Ovary (tissue), 9 donors: Measurements from ENCODE around the gene ZNF586. TPM values are rescaled to one million over a fixed set of nuclear protein-coding genes. Genes with fewer than 3 reads are reported as not detected.

Source experiments
- DNase-seq, 5 donors: peaks; one replicate each; pipeline ENCODE4 v3.0.0-alpha.2; 2019 to 2020
- H3K27ac ChIP-seq, 2 donors: fragments of 200-600 bp; one replicate each; pipeline versions ENCODE4 v1.5.1 to v1.8.0; 2019 to 2022
- H3K27me3 ChIP-seq: fragments of 200-600 bp; one replicate; pipeline ENCODE4 v1.8.0; 2022
- H3K36me3 ChIP-seq: fragments of 200-600 bp; sonication (generic); one replicate; pipeline ENCODE4 v1.5.1; 2019
- H3K4me1 ChIP-seq: one replicate; pipeline ENCODE4 v1.8.1; 2013; ENCODE audit warnings: mild to moderate bottlenecking, moderate library complexity; ENCODE audit not compliant: insufficient read depth
- H3K4me3 ChIP-seq: fragments of 200-600 bp; sonication (generic); one replicate; pipeline ENCODE4 v1.5.1; 2017
- H3K9me3 ChIP-seq, 2 donors: fragments of 200-600 bp in 1 of 2; sonication (generic) in 1 of 2; one replicate each; pipeline versions ENCODE4 v1.5.1 to v1.8.1; 2013 to 2019; ENCODE audit warnings: mild to moderate bottlenecking in 1 of 2, moderate library complexity in 1 of 2
- CTCF ChIP-seq, 3 donors: fragments of 450-650 bp in 2 of 3; fragments of 200-600 bp in 1 of 3; IDR thresholded peaks; one replicate each; pipeline versions ENCODE4 v1.5.1 to v1.8.0; 2016 to 2022; ENCODE audit warnings: antibody characterized with exemption in 3 of 3, mild to moderate bottlenecking in 1 of 3
- EP300 ChIP-seq: sonication (generic); formaldehyde crosslinking; IDR thresholded peaks from one replicate; pipeline ENCODE4 v1.6.1; 2017; ENCODE audit warnings: antibody characterized with exemption
- POLR2A ChIP-seq: fragments of 450-650 bp; IDR thresholded peaks from one replicate; pipeline ENCODE4 v1.6.1; 2017; ENCODE audit warnings: antibody characterized with exemption, mild to moderate bottlenecking, moderate library complexity
- WGBS, 3 donors: extraction: QIAGEN DNeasy Blood & Tissue Kit in 1 of 3; methylation state at CpG; one replicate each; pipeline versions ENCODE4 v1.1.5 to v1.1.7; 2013 to 2017; 5-methylcytosine and 5-hydroxymethylcytosine counted together
- intact Hi-C, 4 donors: fragments of 100-400 bp; cut with DNase I; formaldehyde crosslinking; loops; one replicate each; pipeline versions ENCODE4 v1.11.0 to v1.15.1; 2022 to 2023
- polyA plus RNA-seq, 2 donors: library from polyadenylated mRNA; stranded (reverse); fragments of 200-250 nt in 1 of 2; fragments of 350-450 nt in 1 of 2; fragmentation: Illumina TruSeq in 1 of 2; extraction: RNeasy Lipid Tissue Mini Kit (QIAGEN cat#74804) in 1 of 2; gene quantifications; one replicate each; pipeline ENCODE4 v1.2.3, GENCODE V29; 2013 to 2014
- total RNA-seq, 7 donors: library from RNA; depleted of rRNA in 2 of 7; stranded (reverse); fragments of >200 nt in 2 of 7; fragmentation: NEBNext Ultra II Directional in 3 of 7; extraction: Animal tissue kit (Norgen Biotek cat#: 25700) in 3 of 7; gene quantifications; one replicate each; pipeline versions ENCODE4 v1.1.0 to v1.2.4, GENCODE V29; 2016 to 2023
- donor health status: DM: no; HTN: no; CAD: no; lungs with moderate emphysema.
- donor health status: DM: no; HTN: no; CAD: no.
- donor health status: Bipolar disorder and iron deficiency.
- donor health status: DM: yes; HTN: yes; CAD: no.
- donor health status: DM: no; HTN: no; CAD: no.
- donor health status: DM: yes; HTN: yes; CAD: no.

The ZNF586 gene
- total and polyA plus RNA-seq, 9 donors, result 7.9 to 21.7 (median 16.7) TPM

- Histone ChIP-seq H3K27me3 (no peaks in the 10 kb centered on the region), H3K4me3 (peak within 1 kb of the TSS; percentile 74), H3K27ac (peak within 1 kb of the TSS; percentile 40 to 46), H3K36me3 (peaks cover under 1% of the 10 kb centered on the region), H3K4me1 (peaks cover 6% of the 10 kb centered on the region), H3K9me3 (peaks cover 17 to 42% of the 10 kb centered on the region in 2 donors)
- TF ChIP-seq CTCF (IDR thresholded peaks at IDR 0.05) (no peak), EP300 (no peak), POLR2A (no peak)
- intact Hi-C loops, result loop anchor here in 1 of 4 donors (10.0 kb wide), 1 partner anchor 408 kb away; the partner anchor contains the start of gene ZNF329
- peak; percentile 78 to 84 (median 81) for DNase-seq
- 1 to 3% (median 2%) methylated on average over 51 of the region's 51 CpGs for WGBS, 3 donors
Observed at GRCh38 chr19:57746580-57747471, 22.6 kb upstream of the ZNF586 start, which contains the start of gene ZNF776. TSS of gene ZNF776 (plus strand) at chr19:57746815. CDS start at chr19:57747059, 244 bp downstream.

- Histone ChIP-seq H3K9me3 (peaks cover 20 to 48% of the 10 kb centered on the region in 2 donors), H3K36me3 (peaks cover 7% of the 10 kb centered on the region), H3K4me3 (peak overlapping the region; percentile 74), H3K27ac (no peak overlapping the region), H3K4me1 (peaks cover 6% of the 10 kb centered on the region), H3K27me3 (no peaks in the 10 kb centered on the region)
- intact Hi-C loops, result loop anchor here in 1 of 4 donors (10.0 kb wide), 1 partner anchor 407 kb away; the partner anchor contains the start of gene ZNF329
- 38 to 41% (median 41%) methylated on average over 6 of the region's 6 CpGs for WGBS, 3 donors
- TF ChIP-seq POLR2A (no peak), EP300 (no peak), CTCF (IDR thresholded peaks at IDR 0.05) (no peak)
- DNase-seq, result no peak
Observed at GRCh38 chr19:57747472-57747807, 22.0 kb upstream of the ZNF586 start.

GRCh38 chr19:57748029-57748428 lies 21.4 kb upstream of the ZNF586 start:
- Histone ChIP-seq H3K4me1 (peaks cover 6% of the 10 kb centered on the region), H3K27me3 (no peaks in the 10 kb centered on the region), H3K4me3 (no peak overlapping the region), H3K36me3 (peaks cover 11% of the 10 kb centered on the region), H3K27ac (no peak overlapping the region), H3K9me3 (peaks cover 26 to 54% of the 10 kb centered on the region in 2 donors)
- TF ChIP-seq POLR2A (no peak), EP300 (no peak), CTCF (IDR thresholded peaks at IDR 0.05) (no peak)
- DNase-seq, result no peak
- 95 to 98% (median 97%) methylated on average over 3 of the region's 3 CpGs for WGBS, 3 donors
- intact Hi-C loops, result loop anchor here in 1 of 4 donors (10.0 kb wide), 1 partner anchor 407 kb away; the partner anchor contains the start of gene ZNF329

- no peaks in the 10 kb centered on the region for H3K4me1 ChIP-seq
- TF ChIP-seq POLR2A (no peak), CTCF (IDR thresholded peaks at IDR 0.05) (no peak), EP300 (no peak)
- no peaks in the 10 kb centered on the region for H3K27me3 ChIP-seq
- H3K4me3 ChIP-seq, result no peak overlapping the region
- H3K9me3 ChIP-seq, result peaks cover 33 to 93% of the 10 kb centered on the region in 2 donors
- H3K27ac ChIP-seq, result no peak overlapping the region
- DNase-seq, result no peak
- intact Hi-C loops, result no loop called here
- WGBS, 3 donors, result 93 to 98% (median 95%) methylated on average over 10 of the region's 10 CpGs
- H3K36me3 ChIP-seq, result peaks cover 17% of the 10 kb centered on the region
Observed at GRCh38 chr19:57754091-57754673, 15.3 kb upstream of the ZNF586 start.
